ENCODE measurements around the gene GALNT13. TPM values are rescaled to one million over a fixed set of nuclear protein-coding genes. Genes with fewer than 3 reads are reported as not detected.

GALNT13 gene
- total and polyA plus RNA-seq, 2 donors (not counting 1 experiment from before 2014, with no cell fraction given), result 0.17 TPM; not detected in 1

DNA sequence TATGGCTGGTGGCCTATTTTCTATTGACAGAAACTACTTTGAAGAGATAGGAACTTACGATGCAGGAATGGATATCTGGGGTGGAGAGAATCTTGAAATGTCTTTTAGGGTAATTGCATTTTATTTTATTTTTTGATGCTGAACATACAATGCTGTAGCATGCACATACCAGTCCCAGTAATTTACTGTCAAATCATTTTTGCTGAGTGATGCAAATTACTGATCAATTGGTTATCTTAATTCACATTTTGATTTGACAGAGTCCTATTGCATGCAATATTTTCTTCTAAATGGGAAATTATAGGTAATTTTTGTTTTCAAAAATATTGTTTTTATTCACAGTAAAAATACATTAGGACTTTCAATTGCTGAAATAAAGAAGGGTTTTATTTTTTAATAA lies 387.3 kb downstream of the GALNT13 start:
- H3K79me2 ChIP-seq (ENCODE audit: control insufficient read depth, insufficient read depth, low read length), result no peaks in the 10 kb centered on the region
- no peak for DNase-seq (ENCODE audit: low read depth in 2 of 2)
- no peak overlapping the region for H3K27ac ChIP-seq (ENCODE audit: insufficient read depth, low read length)
- no peak overlapping the region for H3K9ac ChIP-seq (ENCODE audit: insufficient read depth, low read length)
- no peaks in the 10 kb centered on the region for H3K9me3 ChIP-seq (ENCODE audit: control insufficient read depth, insufficient read depth, low read depth, low read length)
- no peaks in the 10 kb centered on the region for H4K20me1 ChIP-seq (ENCODE audit: control insufficient read depth, extremely low read depth, insufficient read depth, low read length)
- H3K4me1 ChIP-seq (ENCODE audit: control insufficient read depth, extremely low read depth, insufficient read depth, low read length), result no peaks in the 10 kb centered on the region
- H3K27me3 ChIP-seq (ENCODE audit: control insufficient read depth, insufficient read depth, low read length), result no peaks in the 10 kb centered on the region
- H3K36me3 ChIP-seq (ENCODE audit: control insufficient read depth, insufficient read depth, low read length), result no peaks in the 10 kb centered on the region
- no peak overlapping the region for H2AFZ ChIP-seq (ENCODE audit: low read length)
- no peak overlapping the region for H3K4me3 ChIP-seq (replicated peaks in 1 of 4; ENCODE audit: control extremely low read depth in 1 of 4, insufficient read depth in 1 of 4, low read depth in 3 of 4, low read length in 4 of 4)
- TF ChIP-seq EZH2 (IDR thresholded peaks at IDR 0.05; ENCODE audit: low read length, missing control alignments), result no peak
- TF ChIP-seq, protein P1, sequence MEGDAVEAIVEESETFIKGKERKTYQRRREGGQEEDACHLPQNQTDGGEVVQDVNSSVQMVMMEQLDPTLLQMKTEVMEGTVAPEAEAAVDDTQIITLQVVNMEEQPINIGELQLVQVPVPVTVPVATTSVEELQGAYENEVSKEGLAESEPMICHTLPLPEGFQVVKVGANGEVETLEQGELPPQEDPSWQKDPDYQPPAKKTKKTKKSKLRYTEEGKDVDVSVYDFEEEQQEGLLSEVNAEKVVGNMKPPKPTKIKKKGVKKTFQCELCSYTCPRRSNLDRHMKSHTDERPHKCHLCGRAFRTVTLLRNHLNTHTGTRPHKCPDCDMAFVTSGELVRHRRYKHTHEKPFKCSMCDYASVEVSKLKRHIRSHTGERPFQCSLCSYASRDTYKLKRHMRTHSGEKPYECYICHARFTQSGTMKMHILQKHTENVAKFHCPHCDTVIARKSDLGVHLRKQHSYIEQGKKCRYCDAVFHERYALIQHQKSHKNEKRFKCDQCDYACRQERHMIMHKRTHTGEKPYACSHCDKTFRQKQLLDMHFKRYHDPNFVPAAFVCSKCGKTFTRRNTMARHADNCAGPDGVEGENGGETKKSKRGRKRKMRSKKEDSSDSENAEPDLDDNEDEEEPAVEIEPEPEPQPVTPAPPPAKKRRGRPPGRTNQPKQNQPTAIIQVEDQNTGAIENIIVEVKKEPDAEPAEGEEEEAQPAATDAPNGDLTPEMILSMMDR (conservative IDR thresholded peaks at IDR 0.05 in 1 of 2, IDR thresholded peaks at IDR 0.05 in 1 of 2; ENCODE audit: low read depth in 1 of 2, low read length in 2 of 2), result no peak
- H3K4me2 ChIP-seq (ENCODE audit: extremely low read depth, insufficient read depth, low read length), result no peak overlapping the region

DNA sequence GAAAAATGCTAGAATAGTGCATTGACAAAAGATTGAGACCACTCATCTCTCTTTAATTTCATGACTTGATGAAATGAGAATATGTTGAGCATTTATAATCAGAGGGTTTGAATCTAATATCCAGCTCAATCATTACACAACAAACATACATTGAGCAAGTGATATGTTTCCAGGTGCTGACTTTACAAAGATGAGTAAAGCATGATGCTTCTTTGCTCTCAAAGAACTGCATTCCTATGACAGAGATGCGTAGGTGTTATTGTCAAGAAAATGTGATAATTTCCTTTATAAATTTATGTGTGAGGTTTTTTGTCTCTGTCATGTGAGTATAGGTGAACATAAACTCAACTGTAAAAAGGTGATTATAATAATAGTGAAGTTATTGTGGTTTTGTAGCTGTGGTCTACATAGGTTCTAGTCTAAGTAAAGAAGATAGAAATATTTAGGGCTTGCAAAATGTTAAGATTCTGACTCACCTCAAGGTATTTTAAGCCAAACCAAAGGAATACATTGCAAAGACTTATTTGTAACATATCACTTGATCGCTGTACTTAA lies 389.8 kb downstream of the GALNT13 start:
- H2AFZ ChIP-seq (ENCODE audit: low read length), result no peak overlapping the region
- no peaks in the 10 kb centered on the region for H3K4me1 ChIP-seq (ENCODE audit: control insufficient read depth, extremely low read depth, insufficient read depth, low read length)
- no peak overlapping the region for H3K27ac ChIP-seq (ENCODE audit: insufficient read depth, low read length)
- H3K9ac ChIP-seq (ENCODE audit: insufficient read depth, low read length), result no peak overlapping the region
- TF ChIP-seq, protein P1 (conservative IDR thresholded peaks at IDR 0.05 in 1 of 2, IDR thresholded peaks at IDR 0.05 in 1 of 2; ENCODE audit: low read depth in 1 of 2, low read length in 2 of 2), result no peak
- no peak for TF ChIP-seq EZH2 (IDR thresholded peaks at IDR 0.05; ENCODE audit: low read length, missing control alignments)
- no peaks in the 10 kb centered on the region for H3K27me3 ChIP-seq (ENCODE audit: control insufficient read depth, insufficient read depth, low read length)
- no peak overlapping the region for H3K4me3 ChIP-seq (replicated peaks in 1 of 4; ENCODE audit: control extremely low read depth in 1 of 4, insufficient read depth in 1 of 4, low read depth in 3 of 4, low read length in 4 of 4)
- no peaks in the 10 kb centered on the region for H3K36me3 ChIP-seq (ENCODE audit: control insufficient read depth, insufficient read depth, low read length)
- no peaks in the 10 kb centered on the region for H3K79me2 ChIP-seq (ENCODE audit: control insufficient read depth, insufficient read depth, low read length)
- no peaks in the 10 kb centered on the region for H4K20me1 ChIP-seq (ENCODE audit: control insufficient read depth, extremely low read depth, insufficient read depth, low read length)
- H3K9me3 ChIP-seq (ENCODE audit: control insufficient read depth, insufficient read depth, low read depth, low read length), result no peaks in the 10 kb centered on the region
- H3K4me2 ChIP-seq (ENCODE audit: extremely low read depth, insufficient read depth, low read length), result no peak overlapping the region
- no peak for DNase-seq (ENCODE audit: low read depth in 2 of 2)

DNA sequence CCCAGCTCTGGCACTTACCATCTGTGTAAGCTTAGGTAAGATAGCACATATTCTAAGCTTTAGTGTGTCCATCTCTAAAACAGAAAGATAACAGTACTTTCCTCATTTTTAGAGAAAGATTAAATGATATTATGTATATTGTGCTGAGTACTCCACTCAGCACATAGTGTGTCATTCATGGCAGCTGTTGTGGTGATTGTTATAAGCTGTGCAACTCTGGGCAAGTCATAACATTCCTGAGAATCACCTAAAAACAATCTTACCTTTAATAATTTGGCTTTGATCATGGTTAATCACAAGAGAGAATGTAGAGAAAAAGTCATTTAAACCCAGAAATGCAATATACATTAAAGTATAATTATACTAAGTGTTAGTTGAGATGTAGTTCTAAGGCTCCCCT lies 391.5 kb downstream of the GALNT13 start:
- Histone ChIP-seq H3K9me3 (ENCODE audit: control insufficient read depth, insufficient read depth, low read depth, low read length) (no peaks in the 10 kb centered on the region), H3K4me1 (ENCODE audit: control insufficient read depth, extremely low read depth, insufficient read depth, low read length) (no peaks in the 10 kb centered on the region), H3K36me3 (ENCODE audit: control insufficient read depth, insufficient read depth, low read length) (no peaks in the 10 kb centered on the region), H4K20me1 (ENCODE audit: control insufficient read depth, extremely low read depth, insufficient read depth, low read length) (no peaks in the 10 kb centered on the region), H3K4me3 (replicated peaks in 1 of 4; ENCODE audit: control extremely low read depth in 1 of 4, insufficient read depth in 1 of 4, low read depth in 3 of 4, low read length in 4 of 4) (no peak overlapping the region), H3K79me2 (ENCODE audit: control insufficient read depth, insufficient read depth, low read length) (no peaks in the 10 kb centered on the region), H3K27ac (ENCODE audit: insufficient read depth, low read length) (no peak overlapping the region), H3K27me3 (ENCODE audit: control insufficient read depth, insufficient read depth, low read length) (no peaks in the 10 kb centered on the region), H3K9ac (ENCODE audit: insufficient read depth, low read length) (no peak overlapping the region), H2AFZ (ENCODE audit: low read length) (no peak overlapping the region), H3K4me2 (ENCODE audit: extremely low read depth, insufficient read depth, low read length) (no peak overlapping the region)
- DNase-seq (ENCODE audit: low read depth in 2 of 2), result no peak
- no peak for TF ChIP-seq EZH2 (IDR thresholded peaks at IDR 0.05; ENCODE audit: low read length, missing control alignments)
- TF ChIP-seq, protein P1 (conservative IDR thresholded peaks at IDR 0.05 in 1 of 2, IDR thresholded peaks at IDR 0.05 in 1 of 2; ENCODE audit: low read depth in 1 of 2, low read length in 2 of 2), result no peak

Data from fibroblast of lung (primary cell).